Fibroblast of lung (primary cell): Measurements from ENCODE around the gene NCKAP5. TPM values are rescaled to one million over a fixed set of nuclear protein-coding genes. Genes with fewer than 3 reads are reported as not detected.

Source experiments
- DNase-seq, 2 donors: peaks; one replicate each; pipeline versions ENCODE4 v3.0.0 to v3.0.0-alpha.2; 2010; ENCODE audit warnings: low read depth in 2 of 2
- H2AFZ ChIP-seq: 2 replicates; pipeline ENCODE4 v1.5.1; 2012; ENCODE audit warnings: low read length, control low read depth, inconsistent platforms
- H3K27ac ChIP-seq: 2 replicates; pipeline ENCODE4 v1.5.1; 2011; ENCODE audit warnings: low read length, control low read depth; ENCODE audit not compliant: insufficient read depth
- H3K27me3 ChIP-seq: 2 replicates; pipeline ENCODE4 v1.5.1; 2011; ENCODE audit warnings: mild to moderate bottlenecking, low read length; ENCODE audit not compliant: control insufficient read depth, insufficient read depth
- H3K36me3 ChIP-seq: 2 replicates; pipeline ENCODE4 v1.5.1; 2011; ENCODE audit warnings: low read length; ENCODE audit not compliant: control insufficient read depth, insufficient read depth
- H3K4me1 ChIP-seq: 2 replicates; pipeline ENCODE4 v1.5.1; 2011; ENCODE audit warnings: low read length; ENCODE audit not compliant: control insufficient read depth, insufficient read depth; ENCODE audit errors: extremely low read depth
- H3K4me2 ChIP-seq: 2 replicates; pipeline ENCODE4 v1.5.1; 2011; ENCODE audit warnings: low read length, control low read depth; ENCODE audit not compliant: insufficient read depth; ENCODE audit errors: extremely low read depth
- H3K4me3 ChIP-seq, 4 experiments: fragments of 200-600 bp in 1 of 4; sonication (generic) in 1 of 4; replicated peaks in 1 of 4; 2 replicates each; pipeline ENCODE4 v1.5.1; 2011 to 2016; ENCODE audit warnings: low read length in 4 of 4, low read depth in 3 of 4, mild to moderate bottlenecking in 3 of 4, control low read depth in 2 of 4, inconsistent platforms in 1 of 4, mixed read lengths in 1 of 4; ENCODE audit not compliant: insufficient read depth in 1 of 4; ENCODE audit errors: control extremely low read depth in 1 of 4
- H3K79me2 ChIP-seq: 2 replicates; pipeline ENCODE4 v1.5.1; 2012; ENCODE audit warnings: mild to moderate bottlenecking, low read length, inconsistent platforms; ENCODE audit not compliant: control insufficient read depth, insufficient read depth
- H3K9ac ChIP-seq: 2 replicates; pipeline ENCODE4 v1.5.1; 2011; ENCODE audit warnings: mild to moderate bottlenecking, low read length, control low read depth; ENCODE audit not compliant: insufficient read depth
- H3K9me3 ChIP-seq: 2 replicates; pipeline ENCODE4 v1.5.1; 2012; ENCODE audit warnings: low read depth, low read length; ENCODE audit not compliant: control insufficient read depth, insufficient read depth
- H4K20me1 ChIP-seq: 2 replicates; pipeline ENCODE4 v1.5.1; 2011; ENCODE audit warnings: low read length; ENCODE audit not compliant: control insufficient read depth, insufficient read depth; ENCODE audit errors: extremely low read depth
- EZH2 ChIP-seq: IDR thresholded peaks from 2 replicates; pipeline ENCODE4 v1.5.1; 2012; ENCODE audit warnings: low read length, control low read depth, mild to moderate bottlenecking; ENCODE audit errors: missing control alignments
- polyA plus RNA-seq, 2 donors: library from polyadenylated mRNA; depleted of rRNA in 1 of 2; stranded (reverse) in 1 of 2; unstranded in 1 of 2; fragments of >200 nt; gene quantifications; 2 replicates each; pipeline ENCODE4 v1.2.1, GENCODE V29; 2011 to 2012; ENCODE audit warnings: missing spikeins in 1 of 2
- total RNA-seq: library from RNA; depleted of rRNA; stranded (reverse); fragments of >200 nt; gene quantifications from 2 replicates; pipeline ENCODE4 v1.2.1, GENCODE V29; 2014
- TF ChIP-seq, protein P1 (sequence below), 2 donors: IDR thresholded peaks in 1 of 2; conservative IDR thresholded peaks in 1 of 2; 1 replicate in 1 of 2; 2 replicates in 1 of 2; pipeline ENCODE4 v1.5.1; 2011 to 2012; ENCODE audit warnings: low read length in 2 of 2, control low read depth in 1 of 2, inconsistent platforms in 1 of 2, low read depth in 1 of 2, mild to moderate bottlenecking in 1 of 2

NCKAP5 gene
- total and polyA plus RNA-seq, 2 donors (not counting 1 experiment from before 2014, with no cell fraction given), result 2.6 to 6.2 TPM

DNA sequence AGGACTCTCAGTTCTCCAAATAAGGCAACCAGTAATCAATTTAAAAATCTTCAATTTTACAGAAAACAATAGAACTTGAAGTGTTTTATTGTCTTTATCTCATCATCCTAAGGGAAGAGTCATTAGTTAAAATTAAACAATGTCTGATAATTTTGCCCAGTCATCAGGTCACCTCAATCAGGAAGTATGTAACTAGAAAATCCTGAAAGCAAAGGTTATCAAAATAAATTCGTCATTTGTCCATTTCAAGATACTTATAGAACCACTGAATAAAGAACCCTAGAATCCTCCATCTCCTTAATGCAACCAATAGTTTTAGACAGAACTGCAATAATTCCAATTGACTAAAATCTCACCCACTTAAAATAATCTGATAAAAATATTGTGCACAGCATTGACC is 115.2 kb downstream of the NCKAP5 start:
- no peak for DNase-seq
- H4K20me1 ChIP-seq, result no peaks in the 10 kb centered on the region
- H3K4me1 ChIP-seq, result no peaks in the 10 kb centered on the region
- H2AFZ ChIP-seq, result no peak overlapping the region
- H3K9me3 ChIP-seq, result no peaks in the 10 kb centered on the region
- no peak overlapping the region for H3K9ac ChIP-seq
- TF ChIP-seq EZH2, result no peak
- TF ChIP-seq, protein P1, sequence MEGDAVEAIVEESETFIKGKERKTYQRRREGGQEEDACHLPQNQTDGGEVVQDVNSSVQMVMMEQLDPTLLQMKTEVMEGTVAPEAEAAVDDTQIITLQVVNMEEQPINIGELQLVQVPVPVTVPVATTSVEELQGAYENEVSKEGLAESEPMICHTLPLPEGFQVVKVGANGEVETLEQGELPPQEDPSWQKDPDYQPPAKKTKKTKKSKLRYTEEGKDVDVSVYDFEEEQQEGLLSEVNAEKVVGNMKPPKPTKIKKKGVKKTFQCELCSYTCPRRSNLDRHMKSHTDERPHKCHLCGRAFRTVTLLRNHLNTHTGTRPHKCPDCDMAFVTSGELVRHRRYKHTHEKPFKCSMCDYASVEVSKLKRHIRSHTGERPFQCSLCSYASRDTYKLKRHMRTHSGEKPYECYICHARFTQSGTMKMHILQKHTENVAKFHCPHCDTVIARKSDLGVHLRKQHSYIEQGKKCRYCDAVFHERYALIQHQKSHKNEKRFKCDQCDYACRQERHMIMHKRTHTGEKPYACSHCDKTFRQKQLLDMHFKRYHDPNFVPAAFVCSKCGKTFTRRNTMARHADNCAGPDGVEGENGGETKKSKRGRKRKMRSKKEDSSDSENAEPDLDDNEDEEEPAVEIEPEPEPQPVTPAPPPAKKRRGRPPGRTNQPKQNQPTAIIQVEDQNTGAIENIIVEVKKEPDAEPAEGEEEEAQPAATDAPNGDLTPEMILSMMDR (conservative IDR thresholded peaks at IDR 0.05 in 1 of 2, IDR thresholded peaks at IDR 0.05 in 1 of 2; ENCODE audit: low read depth in 1 of 2, low read length in 2 of 2), result no peak
- H3K4me2 ChIP-seq, result no peak overlapping the region
- H3K27ac ChIP-seq, result no peak overlapping the region
- H3K27me3 ChIP-seq, result no peaks in the 10 kb centered on the region
- H3K4me3 ChIP-seq, result no peak overlapping the region
- H3K79me2 ChIP-seq, result no peaks in the 10 kb centered on the region
- no peaks in the 10 kb centered on the region for H3K36me3 ChIP-seq

DNA sequence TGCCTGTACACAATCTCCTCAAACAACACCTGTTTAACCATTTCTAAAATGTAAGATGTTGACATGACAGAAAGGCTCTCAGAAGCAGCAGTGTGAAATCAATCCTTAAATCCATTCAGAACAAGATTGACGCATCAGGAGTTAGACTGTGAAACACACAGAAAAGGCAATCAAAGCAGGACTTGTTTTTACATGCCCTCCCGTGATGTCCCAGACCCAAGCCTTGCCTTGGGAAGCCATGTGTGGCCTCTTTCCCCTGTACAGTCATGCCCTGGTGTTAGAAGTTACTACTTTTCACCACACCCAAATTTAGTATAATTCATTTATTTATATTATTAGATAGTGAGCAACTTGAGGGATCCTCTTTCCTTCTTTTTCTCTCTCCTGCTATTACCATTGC is 115.7 kb downstream of the NCKAP5 start:
- Histone ChIP-seq H3K79me2 (no peaks in the 10 kb centered on the region), H3K9ac (no peak overlapping the region), H2AFZ (no peak overlapping the region), H3K4me1 (no peaks in the 10 kb centered on the region), H4K20me1 (no peaks in the 10 kb centered on the region), H3K27ac (no peak overlapping the region), H3K9me3 (no peaks in the 10 kb centered on the region), H3K36me3 (no peaks in the 10 kb centered on the region), H3K27me3 (no peaks in the 10 kb centered on the region), H3K4me3 (no peak overlapping the region), H3K4me2 (no peak overlapping the region)
- no peak for DNase-seq
- TF ChIP-seq, protein P1 (conservative IDR thresholded peaks at IDR 0.05 in 1 of 2, IDR thresholded peaks at IDR 0.05 in 1 of 2; ENCODE audit: low read depth in 1 of 2, low read length in 2 of 2), result no peak
- no peak for TF ChIP-seq EZH2

DNA sequence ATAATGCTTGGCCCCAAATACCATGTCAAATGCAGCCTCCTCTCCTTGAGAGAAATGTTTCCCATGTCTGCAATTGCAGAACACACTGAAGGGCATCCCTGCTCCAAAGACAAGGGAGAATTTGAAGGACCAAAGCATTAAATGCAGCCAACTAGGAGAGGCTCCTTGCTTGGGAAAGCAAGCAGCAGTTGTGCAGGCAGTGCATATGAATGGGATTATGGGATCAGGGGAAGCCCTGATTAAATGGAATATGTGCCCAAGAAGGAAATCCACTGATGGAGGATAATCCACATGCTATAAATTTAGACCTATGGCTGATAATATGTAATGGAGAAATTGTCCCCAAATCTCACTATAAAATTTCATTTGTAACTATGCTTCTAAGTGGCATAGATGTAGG is 116.1 kb downstream of the NCKAP5 start:
- H3K27ac ChIP-seq, result no peak overlapping the region
- H3K4me1 ChIP-seq, result no peaks in the 10 kb centered on the region
- DNase-seq, result no peak
- no peak overlapping the region for H3K4me2 ChIP-seq
- no peaks in the 10 kb centered on the region for H3K9me3 ChIP-seq
- no peak for TF ChIP-seq EZH2
- H3K79me2 ChIP-seq, result no peaks in the 10 kb centered on the region
- H3K9ac ChIP-seq, result no peak overlapping the region
- no peaks in the 10 kb centered on the region for H4K20me1 ChIP-seq
- H2AFZ ChIP-seq, result no peak overlapping the region
- no peak overlapping the region for H3K4me3 ChIP-seq
- no peaks in the 10 kb centered on the region for H3K27me3 ChIP-seq
- H3K36me3 ChIP-seq, result no peaks in the 10 kb centered on the region
